ENCODE measurements around the gene STKLD1.
"Not testable (repeated sequence)": the region's sequence is repeated elsewhere in the genome, so short reads cannot be mapped to it uniquely, and the experiment has no call there.

The STKLD1 gene

GRCh38 chr9:133386338-133386737 is 10.2 kb downstream of the STKLD1 start:
- DNase-seq (ENCODE audit: low read depth) = no peak

GRCh38 chr9:133387680-133388079 is 11.5 kb downstream of the STKLD1 start:
- no peak for DNase-seq (ENCODE audit: low read depth)

GRCh38 chr9:133389025-133389557 is 12.9 kb downstream of the STKLD1 start:
- DNase-seq (ENCODE audit: low read depth) = no peak

DNA sequence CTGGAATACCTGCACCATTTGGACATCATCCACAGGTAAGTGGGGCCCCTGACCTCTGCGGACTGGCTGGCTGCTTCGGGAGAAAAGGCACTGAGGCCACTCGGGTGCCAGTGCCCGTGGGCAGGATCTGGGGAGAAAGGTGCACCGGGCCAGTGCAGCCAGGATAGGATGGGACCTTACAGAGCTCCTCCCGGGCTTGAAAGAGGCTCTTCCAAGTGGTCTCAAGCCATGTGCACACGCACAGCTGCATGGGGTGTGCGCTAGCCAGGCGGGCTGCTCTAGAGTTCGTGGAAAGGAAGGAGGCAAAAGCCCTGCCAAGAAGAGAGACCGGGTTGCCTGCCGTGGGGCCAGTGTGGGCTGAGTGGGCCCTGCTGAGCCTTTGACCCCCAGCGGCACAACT is 13.4 kb downstream of the STKLD1 start:
- no peak for DNase-seq (ENCODE audit: low read depth)

DNA sequence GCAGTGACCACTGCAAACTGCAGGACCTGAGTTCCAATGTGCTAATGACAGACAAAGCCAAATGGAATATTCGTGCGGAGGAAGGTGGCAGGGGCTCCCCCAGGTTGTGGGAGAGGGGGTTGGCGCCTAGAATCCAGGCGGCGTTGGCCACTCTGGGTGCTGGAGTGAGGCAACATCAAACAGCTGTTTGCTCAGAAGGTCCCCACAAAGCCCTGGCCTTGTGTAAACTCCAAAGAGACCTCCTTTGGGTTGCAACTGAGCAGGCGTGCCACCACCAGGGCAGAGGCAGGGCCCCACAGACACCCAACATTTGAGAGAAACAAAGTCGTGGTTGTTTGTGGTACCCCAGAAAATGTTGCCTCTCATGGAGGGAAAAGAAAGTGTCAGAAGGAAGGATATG is 14.5 kb downstream of the STKLD1 start:
- no peak for DNase-seq (ENCODE audit: low read depth)

- DNase-seq (ENCODE audit: low read depth) = not testable (repeated sequence)
Observed at GRCh38 chr9:133391449-133391848, 15.3 kb downstream of the STKLD1 start.

GRCh38 chr9:133392308-133392707 is 16.1 kb downstream of the STKLD1 start:
- not testable (repeated sequence) for DNase-seq (ENCODE audit: low read depth)

DNA sequence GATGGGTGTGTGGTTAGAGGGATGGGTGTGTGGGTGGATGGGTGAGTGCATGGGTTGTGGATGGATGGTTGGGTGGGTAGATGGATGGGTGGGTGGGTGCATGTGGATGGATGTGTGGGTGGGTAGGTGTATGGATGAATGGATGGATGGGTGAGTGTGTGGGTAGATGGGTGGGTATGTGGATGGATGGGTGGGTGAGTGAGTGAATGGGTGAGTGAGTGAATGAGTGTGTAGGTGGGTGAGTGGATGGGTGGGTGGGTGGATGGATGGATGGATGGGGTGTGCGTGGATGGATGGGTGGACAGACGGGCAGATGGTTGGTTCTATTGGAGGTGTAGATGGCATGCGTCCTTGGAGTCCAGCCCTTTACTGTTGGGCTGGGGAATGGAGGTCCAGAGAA is 17.2 kb downstream of the STKLD1 start:
- no peak for DNase-seq (ENCODE audit: low read depth)

- DNase-seq (ENCODE audit: low read depth) = no peak
Observed at GRCh38 chr9:133394687-133395271, 18.6 kb downstream of the STKLD1 start.

GRCh38 chr9:133396952-133397351 is 20.8 kb downstream of the STKLD1 start:
- no peak for DNase-seq (ENCODE audit: low read depth)

- no peak for DNase-seq (ENCODE audit: low read depth)
Observed at GRCh38 chr9:133397370-133397769, 21.2 kb downstream of the STKLD1 start.

DNA sequence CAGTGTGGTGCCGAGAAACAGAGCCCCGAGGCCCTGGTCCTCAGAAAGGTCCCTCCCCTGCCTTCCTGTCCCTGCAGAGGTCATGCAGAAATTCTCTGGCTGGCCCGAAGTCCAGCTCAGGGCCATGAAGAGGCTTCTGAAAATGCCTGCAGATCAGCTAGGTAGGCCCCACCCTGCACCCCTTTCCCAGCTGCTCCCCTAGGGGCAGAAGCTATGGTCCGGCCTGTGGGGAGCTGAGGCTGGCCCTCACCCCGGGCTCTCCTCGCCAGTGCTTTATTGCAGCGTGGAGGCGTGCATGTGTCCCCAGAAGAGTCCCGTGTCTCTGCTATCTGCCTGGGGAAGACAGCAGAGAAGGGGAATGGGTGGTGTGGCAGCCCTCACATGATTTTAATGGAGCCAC is 21.7 kb downstream of the STKLD1 start:
- no peak for DNase-seq (ENCODE audit: low read depth)

DNA sequence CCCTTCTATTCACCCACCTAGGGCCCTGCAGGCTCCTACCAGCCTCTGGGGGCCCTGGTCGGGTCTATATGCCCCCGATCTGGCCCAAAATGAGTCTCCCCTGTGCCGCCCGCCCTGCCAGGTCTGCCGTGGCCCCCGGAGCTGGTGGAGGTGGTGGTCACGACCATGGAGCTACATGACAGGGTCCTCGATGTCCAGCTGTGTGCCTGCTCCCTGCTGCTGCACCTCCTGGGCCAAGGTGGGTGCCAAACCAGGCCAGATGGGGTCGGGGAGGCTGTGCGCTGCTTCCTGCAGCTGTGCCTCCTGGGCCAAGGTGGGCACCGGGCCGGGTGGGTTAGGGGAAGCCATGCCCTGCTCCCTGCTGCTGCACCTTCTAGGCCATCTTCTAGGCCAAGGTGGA is 24.1 kb downstream of the STKLD1 start:
- no peak for DNase-seq (ENCODE audit: low read depth)

GRCh38 chr9:133401588-133401987 is 25.4 kb downstream of the STKLD1 start:
- no peak for DNase-seq (ENCODE audit: low read depth)

GRCh38 chr9:133402689-133403088 is 26.5 kb downstream of the STKLD1 start:
- no peak for DNase-seq (ENCODE audit: low read depth)

DNA sequence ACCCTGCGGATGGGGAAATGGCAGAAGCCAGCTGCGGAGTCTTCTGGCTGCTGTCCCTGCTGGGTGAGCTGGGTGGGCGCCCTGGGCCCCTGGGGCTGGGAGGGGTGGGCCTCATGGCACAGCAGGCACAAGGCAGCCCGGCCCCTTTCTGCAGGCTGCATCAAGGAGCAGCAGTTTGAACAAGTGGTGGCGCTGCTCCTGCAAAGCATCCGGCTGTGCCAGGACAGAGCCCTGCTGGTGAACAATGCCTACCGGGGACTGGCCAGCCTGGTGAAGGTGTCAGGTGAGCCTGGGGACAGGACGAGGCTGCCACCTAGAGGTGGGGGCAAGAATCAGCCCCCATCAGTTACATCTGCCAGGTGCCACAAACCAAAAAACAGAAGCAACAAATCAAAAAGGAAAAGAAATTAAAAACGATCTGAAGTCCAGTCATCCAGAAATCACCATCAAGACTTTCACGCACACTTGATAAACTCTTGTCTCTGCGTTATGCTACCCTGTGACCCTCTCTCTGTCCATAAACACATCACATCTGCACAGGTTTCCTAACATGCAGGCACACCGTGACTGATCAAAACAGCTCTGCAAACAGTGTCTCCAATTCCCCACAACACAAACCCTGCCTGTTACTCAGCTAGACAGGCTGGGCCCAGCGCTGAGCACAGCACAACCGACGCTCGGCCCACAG is 27.7 kb downstream of the STKLD1 start:
- no peak for DNase-seq (ENCODE audit: low read depth)

- DNase-seq (ENCODE audit: low read depth) = no peak
Observed at GRCh38 chr9:133404454-133405002, 28.4 kb downstream of the STKLD1 start.

DNA sequence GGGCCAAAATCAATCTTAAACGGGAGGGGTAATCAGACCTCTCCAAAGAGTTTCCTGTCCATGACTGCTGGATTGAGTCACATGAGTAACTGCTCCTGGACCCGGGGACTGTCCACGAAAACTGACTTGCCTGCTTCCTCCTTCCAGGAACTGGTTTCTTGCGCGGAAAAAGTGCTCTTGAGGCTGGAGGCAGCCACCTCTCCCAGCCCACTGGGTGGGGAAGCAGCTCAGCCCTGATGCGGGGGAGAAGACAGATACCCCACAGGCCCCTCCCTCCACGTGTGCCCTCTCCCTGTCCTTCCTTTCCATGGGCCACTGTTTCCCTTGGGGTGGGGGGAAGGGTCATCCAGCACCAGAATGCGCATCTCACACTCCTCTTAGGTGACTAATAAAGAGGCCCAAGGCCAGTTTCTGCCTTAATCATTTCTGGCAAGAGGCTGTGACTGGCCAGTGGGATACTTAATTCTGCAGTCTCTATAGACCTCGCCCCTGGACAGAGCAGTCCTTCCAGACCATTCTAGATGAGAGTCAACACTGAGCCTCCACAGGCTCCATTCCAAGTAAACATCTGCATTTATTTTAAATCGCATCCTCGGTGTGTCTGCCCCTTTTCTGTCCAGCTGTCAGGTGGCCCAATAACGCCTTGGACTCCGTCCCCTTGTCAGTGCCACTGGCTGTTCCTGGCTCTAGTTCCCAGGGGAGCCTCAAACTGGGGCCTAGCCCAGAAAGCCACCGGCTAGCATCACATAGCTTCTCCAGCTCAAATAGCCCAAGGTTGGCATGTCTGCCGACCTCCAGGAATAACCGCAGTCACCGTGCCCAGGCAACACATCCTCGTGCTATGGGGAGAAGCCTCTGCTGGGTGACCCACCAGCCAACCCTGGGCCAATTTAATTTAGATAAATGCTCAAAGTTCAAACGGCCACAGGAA is 29.6 kb downstream of the STKLD1 start:
- DNase-seq (ENCODE audit: low read depth) = no peak

GRCh38 chr9:133406480-133407307 is 30.5 kb downstream of the STKLD1 start:
- peak; percentile 51 for DNase-seq (ENCODE audit: low read depth)

- DNase-seq (ENCODE audit: low read depth) = no peak
Observed at GRCh38 chr9:133408042-133408441, 31.9 kb downstream of the STKLD1 start.

DNA sequence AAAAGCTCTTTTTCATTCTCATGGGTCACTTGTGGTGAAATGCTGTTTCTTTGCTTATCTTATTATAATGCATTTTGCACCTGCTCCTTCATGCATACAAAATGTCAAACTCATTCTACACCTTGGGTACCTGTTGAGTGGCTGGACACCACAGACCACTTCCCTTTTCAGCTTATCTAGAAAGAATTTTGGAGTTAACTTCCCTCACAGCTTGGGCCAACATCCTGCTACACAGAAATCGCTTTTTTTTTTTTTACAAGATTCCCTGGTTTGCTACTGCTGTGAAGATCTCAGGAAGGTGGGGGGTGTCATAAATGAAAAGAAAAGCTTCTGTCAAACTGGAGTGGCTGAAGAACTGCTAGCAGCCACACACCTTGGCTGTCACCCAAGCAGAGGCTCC is 39.0 kb downstream of the STKLD1 start:
- DNase-seq (ENCODE audit: low read depth) = no peak

Measured in fibroblast of the conjunctiva (primary cell).